ENCODE measurements around the gene ETV6. TPM values are rescaled to one million over a fixed set of nuclear protein-coding genes. Genes with fewer than 3 reads are reported as not detected.

ETV6 gene
- total RNA-seq, 2 donors from 2014 or later = 41.4 to 58.4 TPM

GRCh38 chr12:11703378-11703777 is 53.9 kb downstream of the ETV6 start:
- Histone ChIP-seq H3K27ac (peak overlapping the region in 1 of 2 donors; percentile 78), H3K4me3 (no peak overlapping the region), H3K4me1 (ENCODE audit: control insufficient read depth in 1 of 2, low read depth in 2 of 2) (peaks cover 35 to 86% of the 10 kb centered on the region in 2 donors), H3K9me3 (no peaks in the 10 kb centered on the region), H3K27me3 (replicated peaks; ENCODE audit: insufficient read depth) (no peaks in the 10 kb centered on the region), H3K36me3 (no peaks in the 10 kb centered on the region)
- ATAC-seq (ENCODE audit: insufficient number of reproducible peaks, low FRiP score, low read depth) = no peak
- DNase-seq (ENCODE audit: low spot score) = no peak
- no peak for TF ChIP-seq CTCF (IDR thresholded peaks at IDR 0.05)

- no peaks in the 10 kb centered on the region for H3K27me3 ChIP-seq (replicated peaks; ENCODE audit: insufficient read depth)
- ATAC-seq (ENCODE audit: insufficient number of reproducible peaks, low FRiP score, low read depth) (no peak), DNase-seq (ENCODE audit: low spot score) (no peak)
- TF ChIP-seq CTCF (IDR thresholded peaks at IDR 0.05) = no peak
- no peak overlapping the region for H3K4me3 ChIP-seq
- H3K9me3 ChIP-seq = no peaks in the 10 kb centered on the region
- H3K4me1 ChIP-seq (ENCODE audit: control insufficient read depth in 1 of 2, low read depth in 2 of 2) = peaks cover 32 to 86% of the 10 kb centered on the region in 2 donors
- H3K27ac ChIP-seq = peak overlapping the region; percentile 69 to 78
- H3K36me3 ChIP-seq = no peaks in the 10 kb centered on the region
Observed at GRCh38 chr12:11704089-11704488, 54.6 kb downstream of the ETV6 start.

- Histone ChIP-seq H3K9me3 (no peaks in the 10 kb centered on the region), H3K36me3 (no peaks in the 10 kb centered on the region), H3K4me3 (peak overlapping the region; percentile 29), H3K27me3 (replicated peaks; ENCODE audit: insufficient read depth) (no peaks in the 10 kb centered on the region), H3K27ac (peak overlapping the region; percentile 69 to 78), H3K4me1 (ENCODE audit: control insufficient read depth in 1 of 2, low read depth in 2 of 2) (peaks cover 32 to 85% of the 10 kb centered on the region in 2 donors)
- peak; percentile 84 for ATAC-seq (ENCODE audit: insufficient number of reproducible peaks, low FRiP score, low read depth)
- TF ChIP-seq CTCF (IDR thresholded peaks at IDR 0.05) = no peak
- DNase-seq (ENCODE audit: low spot score) = no peak
Observed at GRCh38 chr12:11705010-11705409, 55.5 kb downstream of the ETV6 start.

- ATAC-seq (ENCODE audit: insufficient number of reproducible peaks, low FRiP score, low read depth) (no peak), DNase-seq (ENCODE audit: low spot score) (no peak)
- H3K36me3 ChIP-seq = no peaks in the 10 kb centered on the region
- TF ChIP-seq CTCF (IDR thresholded peaks at IDR 0.05) = no peak
- H3K4me3 ChIP-seq = no peak overlapping the region
- peak overlapping the region; percentile 69 to 78 for H3K27ac ChIP-seq
- H3K9me3 ChIP-seq = no peaks in the 10 kb centered on the region
- H3K27me3 ChIP-seq (replicated peaks; ENCODE audit: insufficient read depth) = no peaks in the 10 kb centered on the region
- peaks cover 39 to 88% of the 10 kb centered on the region in 2 donors for H3K4me1 ChIP-seq (ENCODE audit: control insufficient read depth in 1 of 2, low read depth in 2 of 2)
Observed at GRCh38 chr12:11706509-11707379, 57.3 kb downstream of the ETV6 start.

GRCh38 chr12:11707535-11707934 is 58.1 kb downstream of the ETV6 start:
- Histone ChIP-seq H3K27ac (peak overlapping the region; percentile 69 to 78), H3K36me3 (no peaks in the 10 kb centered on the region), H3K9me3 (no peaks in the 10 kb centered on the region), H3K4me1 (ENCODE audit: control insufficient read depth in 1 of 2, low read depth in 2 of 2) (peaks cover 45 to 88% of the 10 kb centered on the region in 2 donors), H3K4me3 (peak overlapping the region; percentile 18), H3K27me3 (replicated peaks; ENCODE audit: insufficient read depth) (no peaks in the 10 kb centered on the region)
- ATAC-seq (ENCODE audit: insufficient number of reproducible peaks, low FRiP score, low read depth) (no peak), DNase-seq (ENCODE audit: low spot score) (no peak)
- no peak for TF ChIP-seq CTCF (IDR thresholded peaks at IDR 0.05)
